Esophagus muscularis mucosa (tissue), 4 donors: ENCODE data around the gene DNAI1. TPM values are rescaled to one million over a fixed set of nuclear protein-coding genes. Genes with fewer than 3 reads are reported as not detected.

Experiments used
- DNase-seq: peaks from one replicate; pipeline ENCODE4 v3.0.0-alpha.2; 2017; ENCODE audit errors: extremely low spot score
- H3K27ac ChIP-seq, 4 donors: fragments of 200-600 bp; sonication (generic); replicated peaks in 1 of 4; 1 replicate in 3 of 4; 2 replicates in 1 of 4; pipeline ENCODE4 v1.5.1; 2016 to 2019; ENCODE audit warnings: mild to moderate bottlenecking in 1 of 4
- H3K27me3 ChIP-seq, 4 donors: fragments of 200-600 bp; sonication (generic); one replicate each; pipeline versions ENCODE4 v1.5.1 to v1.6.0; 2016 to 2019
- H3K36me3 ChIP-seq, 4 donors: fragments of 200-600 bp; sonication (generic); one replicate each; pipeline ENCODE4 v1.5.1; 2016 to 2019
- H3K4me1 ChIP-seq, 4 donors: fragments of 200-600 bp; sonication (generic); one replicate each; pipeline ENCODE4 v1.5.1; 2016 to 2019
- H3K4me3 ChIP-seq, 4 donors: fragments of 200-600 bp; sonication (generic); 1 replicate in 2 of 4; 2 replicates in 2 of 4; pipeline ENCODE4 v1.5.1; 2016 to 2019; ENCODE audit warnings: mild to moderate bottlenecking in 4 of 4, moderate library complexity in 1 of 4
- H3K9me3 ChIP-seq, 4 donors: fragments of 200-600 bp; sonication (generic); 1 replicate in 3 of 4; 2 replicates in 1 of 4; pipeline ENCODE4 v1.5.1; 2016 to 2019
- EP300 ChIP-seq: sonication (generic); formaldehyde crosslinking; IDR thresholded peaks from one replicate; pipeline ENCODE4 v1.6.1; 2017; ENCODE audit warnings: antibody characterized with exemption
- POLR2A ChIP-seq: fragments of 450-650 bp; IDR thresholded peaks from one replicate; pipeline ENCODE4 v1.6.1; 2017; ENCODE audit warnings: antibody characterized with exemption, moderate library complexity, mild to moderate bottlenecking, low read depth
- POLR2AphosphoS5 ChIP-seq, 2 donors: sonication (generic); formaldehyde crosslinking; IDR thresholded peaks; one replicate each; pipeline ENCODE4 v1.6.1; 2017; ENCODE audit warnings: antibody characterized with exemption in 2 of 2
- WGBS: methylation state at CpG from one replicate; pipeline ENCODE4 v1.1.5; 2018; 5-methylcytosine and 5-hydroxymethylcytosine counted together
- intact Hi-C: fragments of 100-400 bp; cut with DNase I; formaldehyde crosslinking; loops from one replicate; pipeline ENCODE4 v1.15.1; 2023
- total RNA-seq, 4 donors: library from RNA; depleted of rRNA; stranded (reverse); fragments of >200 nt; gene quantifications; one replicate each; pipeline versions ENCODE4 v1.1.0 to v1.2.1, GENCODE V29; 2016
- TF ChIP-seq, protein P1 (sequence below), 3 experiments: fragments of 200-600 bp in 2 of 3; fragments of 450-650 bp in 1 of 3; sonication (generic) in 2 of 3; IDR thresholded peaks; one replicate each; pipeline ENCODE4 v1.5.1; 2017 to 2019; ENCODE audit warnings: antibody characterized with exemption in 3 of 3, mild to moderate bottlenecking in 2 of 3, moderate library complexity in 1 of 3

DNAI1 gene
- total RNA-seq, 4 donors from 2014 or later, result not detected

DNA sequence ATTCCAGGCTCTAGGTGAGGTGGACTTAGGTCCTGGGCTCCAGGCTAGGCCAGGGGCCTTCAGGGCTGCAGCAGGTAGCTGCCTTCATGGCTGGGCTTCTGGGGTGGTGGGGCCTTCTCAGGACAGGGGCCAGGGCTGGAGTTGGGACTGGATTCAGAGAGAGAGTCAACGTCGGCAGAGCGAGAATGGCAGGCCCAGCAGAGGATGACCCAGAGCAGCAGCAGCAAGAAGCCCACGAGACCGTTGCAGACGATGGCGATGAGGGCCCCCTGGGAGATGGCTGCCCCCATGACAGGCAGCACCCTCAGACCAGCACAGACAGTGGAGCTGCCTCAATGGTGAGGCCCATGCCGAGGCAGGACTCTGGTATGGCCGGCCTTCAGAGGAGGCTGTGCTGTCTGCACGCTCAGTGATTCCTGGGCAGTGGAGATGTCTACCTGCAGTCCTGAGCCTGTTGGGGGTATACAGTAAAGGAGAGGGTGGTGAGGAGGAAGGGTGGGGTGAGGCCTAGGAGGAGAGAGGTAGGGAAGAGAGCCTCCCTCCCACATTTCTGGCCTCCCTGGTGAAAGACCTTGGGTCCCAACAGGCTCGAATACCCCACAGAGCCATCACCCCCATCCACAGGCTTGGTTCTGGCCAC, 62.9 kb downstream of the DNAI1 start:
- Histone ChIP-seq H3K9me3 (no peaks in the 10 kb centered on the region), H3K36me3 (no peaks in the 10 kb centered on the region), H3K27ac (no peak overlapping the region), H3K4me1 (peaks cover 8 to 16% (median 15%) of the 10 kb centered on the region in 4 donors), H3K4me3 (no peak overlapping the region), H3K27me3 (no peaks in the 10 kb centered on the region)
- no peak for TF ChIP-seq EP300
- TF ChIP-seq POLR2A, result no peak
- TF ChIP-seq POLR2AphosphoS5 (IDR thresholded peaks at IDR 0.05), result no peak
- TF ChIP-seq, protein P1, sequence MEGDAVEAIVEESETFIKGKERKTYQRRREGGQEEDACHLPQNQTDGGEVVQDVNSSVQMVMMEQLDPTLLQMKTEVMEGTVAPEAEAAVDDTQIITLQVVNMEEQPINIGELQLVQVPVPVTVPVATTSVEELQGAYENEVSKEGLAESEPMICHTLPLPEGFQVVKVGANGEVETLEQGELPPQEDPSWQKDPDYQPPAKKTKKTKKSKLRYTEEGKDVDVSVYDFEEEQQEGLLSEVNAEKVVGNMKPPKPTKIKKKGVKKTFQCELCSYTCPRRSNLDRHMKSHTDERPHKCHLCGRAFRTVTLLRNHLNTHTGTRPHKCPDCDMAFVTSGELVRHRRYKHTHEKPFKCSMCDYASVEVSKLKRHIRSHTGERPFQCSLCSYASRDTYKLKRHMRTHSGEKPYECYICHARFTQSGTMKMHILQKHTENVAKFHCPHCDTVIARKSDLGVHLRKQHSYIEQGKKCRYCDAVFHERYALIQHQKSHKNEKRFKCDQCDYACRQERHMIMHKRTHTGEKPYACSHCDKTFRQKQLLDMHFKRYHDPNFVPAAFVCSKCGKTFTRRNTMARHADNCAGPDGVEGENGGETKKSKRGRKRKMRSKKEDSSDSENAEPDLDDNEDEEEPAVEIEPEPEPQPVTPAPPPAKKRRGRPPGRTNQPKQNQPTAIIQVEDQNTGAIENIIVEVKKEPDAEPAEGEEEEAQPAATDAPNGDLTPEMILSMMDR (IDR thresholded peaks at IDR 0.05), result no peak
- intact Hi-C loops, result no loop called here
- WGBS, result 96% methylated on average over 2 of the region's 11 CpGs
- no peak for DNase-seq

DNA sequence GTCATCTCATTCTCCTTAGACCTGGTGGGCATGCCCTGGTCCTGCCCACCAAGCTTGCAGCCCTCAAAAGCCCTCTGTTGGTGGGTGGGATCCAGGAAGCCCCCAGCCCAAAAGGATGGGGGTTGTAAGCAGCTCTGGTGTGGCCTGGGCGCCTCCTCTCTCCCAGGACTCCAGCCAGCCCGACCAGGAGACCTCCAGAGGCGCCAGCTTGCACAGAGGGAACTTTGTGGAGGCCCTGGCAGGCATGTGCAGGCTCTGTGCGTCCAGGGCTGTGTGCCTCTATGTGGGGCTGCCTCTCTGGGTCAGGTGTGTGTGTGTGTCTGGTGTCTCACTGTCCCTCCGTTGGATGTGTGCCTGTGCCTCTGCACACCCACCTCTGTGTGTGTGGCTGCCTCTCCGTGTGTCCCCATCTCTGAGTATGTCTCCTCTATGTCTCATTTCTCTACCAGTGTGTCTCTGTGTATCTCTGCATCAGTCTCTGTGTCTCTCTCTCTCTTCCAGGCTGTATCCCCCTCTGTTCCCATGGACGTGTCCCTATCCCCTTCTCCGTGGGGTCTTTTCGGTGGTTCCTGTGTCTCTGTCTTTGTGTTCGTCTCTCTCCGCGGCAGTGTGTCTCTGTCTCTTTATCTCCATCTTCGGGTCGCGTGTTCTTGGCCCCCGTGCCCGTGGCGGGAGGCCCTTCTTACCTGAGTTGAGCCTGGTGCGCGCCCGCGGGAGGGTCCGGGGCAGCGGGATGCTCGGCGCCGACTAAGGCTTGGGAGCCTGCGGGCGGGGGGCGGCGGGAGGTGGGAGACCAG, 63.7 kb downstream of the DNAI1 start:
- peak overlapping the region; percentile 34 to 58 (median 54) for H3K27ac ChIP-seq
- peak overlapping the region; percentile 56 to 64 (median 62) for H3K4me3 ChIP-seq
- no peaks in the 10 kb centered on the region for H3K27me3 ChIP-seq
- H3K4me1 ChIP-seq, result peaks cover 8 to 16% (median 15%) of the 10 kb centered on the region in 4 donors
- TF ChIP-seq, protein P1 (IDR thresholded peaks at IDR 0.05), result no peak
- TF ChIP-seq POLR2AphosphoS5 (IDR thresholded peaks at IDR 0.05), result no peak
- no peak for TF ChIP-seq EP300
- no peak for TF ChIP-seq POLR2A
- no peaks in the 10 kb centered on the region for H3K36me3 ChIP-seq
- intact Hi-C loops, result no loop called here
- WGBS, result 28% methylated on average over 22 of the region's 31 CpGs
- no peak for DNase-seq
- no peaks in the 10 kb centered on the region for H3K9me3 ChIP-seq

DNA sequence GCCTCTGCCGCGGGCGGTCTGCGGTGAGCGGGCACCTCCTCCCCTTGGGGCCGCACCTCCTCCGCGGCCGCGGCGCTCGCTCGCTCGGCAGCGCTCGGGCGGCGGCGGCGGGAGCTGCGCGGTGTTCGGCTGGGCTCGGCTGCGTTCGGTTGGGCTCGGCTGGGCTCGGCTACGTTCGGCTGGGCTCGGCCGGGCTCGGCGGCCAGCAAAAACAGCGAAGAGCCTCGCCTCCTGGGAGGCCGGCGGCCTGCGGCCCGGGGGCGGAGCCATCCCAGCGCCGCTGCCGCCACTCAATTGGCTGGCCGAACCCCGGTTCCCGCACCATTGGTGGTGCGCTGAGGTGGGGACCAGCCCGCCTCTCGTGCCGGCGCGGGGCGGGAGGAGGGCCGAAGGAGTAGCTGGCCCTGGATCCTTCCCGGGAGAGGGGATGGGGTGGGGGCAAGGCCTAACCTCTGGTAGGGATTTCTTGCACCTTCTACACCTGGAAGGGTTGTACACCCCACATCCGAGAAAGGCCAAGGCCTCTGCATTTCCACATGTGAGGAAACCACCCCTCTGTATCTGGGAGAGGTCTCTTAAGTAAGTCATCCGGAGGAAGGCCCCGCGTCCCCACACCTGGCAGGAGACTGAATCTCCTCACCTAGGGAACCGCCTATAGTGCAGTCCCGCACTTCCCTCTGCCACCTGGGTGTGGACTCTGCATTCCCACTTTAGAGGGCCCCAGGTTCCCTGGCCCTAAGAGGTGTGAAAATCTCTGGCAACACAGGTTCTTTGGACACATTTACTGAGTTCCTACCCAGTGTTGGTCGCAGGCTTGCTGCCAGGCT, 64.6 kb downstream of the DNAI1 start, which contains the start of gene ENHO:
Gene ENHO (minus strand): TSS at position 20 of the 827 bp plus-strand sequence. CDS start 1,295 bp downstream, outside the sequence.
- TF ChIP-seq POLR2A, result no peak
- TF ChIP-seq POLR2AphosphoS5 (IDR thresholded peaks at IDR 0.05), result peak; percentile 40 to 46
- TF ChIP-seq, protein P1 (IDR thresholded peaks at IDR 0.05), result peak in 2 of 3 experiments; percentile 25 to 29

DNA sequence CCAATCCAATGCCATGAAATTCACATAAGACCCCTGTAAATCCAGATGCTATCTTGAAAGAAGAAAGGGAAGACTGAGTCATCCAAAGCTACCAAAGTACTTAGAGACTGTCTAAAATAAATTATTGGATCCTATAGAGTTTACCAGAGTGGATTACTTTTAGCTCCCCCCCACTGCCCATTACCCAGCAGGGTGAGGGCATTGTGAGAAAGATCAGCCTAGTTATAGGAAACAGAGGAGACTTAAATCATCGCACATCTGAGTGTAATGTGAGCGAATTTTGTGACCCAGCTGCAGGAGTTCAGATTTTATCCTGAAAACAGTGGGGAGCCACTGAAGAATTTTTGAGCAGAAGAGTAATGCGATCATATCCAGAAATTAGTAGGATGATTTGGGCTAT, 65.7 kb downstream of the DNAI1 start:
- intact Hi-C loops, result no loop called here

More for the DNA sequence above, 64.6 kb downstream of the DNAI1 start, which contains the start of gene ENHO:
- Histone ChIP-seq H3K27ac (peak within 1 kb of the TSS; percentile 36 to 58 (median 54)), H3K9me3 (no peaks in the 10 kb centered on the region), H3K36me3 (no peaks in the 10 kb centered on the region), H3K4me3 (peak within 1 kb of the TSS; percentile 56 to 64 (median 62)), H3K4me1 (peaks cover 8 to 16% (median 15%) of the 10 kb centered on the region in 4 donors), H3K27me3 (no peaks in the 10 kb centered on the region)
- WGBS, result 48% methylated on average over 7 of the region's 63 CpGs
- DNase-seq, result peak; percentile 96
- intact Hi-C loops, result no loop called here

More for the DNA sequence above, 65.7 kb downstream of the DNAI1 start:
- Histone ChIP-seq H3K36me3 (no peaks in the 10 kb centered on the region), H3K9me3 (no peaks in the 10 kb centered on the region), H3K4me1 (peaks cover 8 to 16% (median 15%) of the 10 kb centered on the region in 4 donors), H3K27ac (no peak overlapping the region), H3K27me3 (no peaks in the 10 kb centered on the region), H3K4me3 (no peak overlapping the region)
- WGBS, result 88% methylated on average over 3 of the region's 3 CpGs
- TF ChIP-seq POLR2A (no peak), POLR2AphosphoS5 (IDR thresholded peaks at IDR 0.05) (no peak)
- TF ChIP-seq, protein P1 (IDR thresholded peaks at IDR 0.05), result no peak
- no peak for DNase-seq
